Pancreas (tissue), 10 donors: ENCODE measurements around the gene ARF4. TPM values are rescaled to one million over a fixed set of nuclear protein-coding genes. Genes with fewer than 3 reads are reported as not detected.

ENCODE experiments used
- ATAC-seq, 4 donors: fragments of 200-7000 bp; cut with Tn5 transposase; one replicate each; pipeline versions ENCODE4 v1.8.0 to v1.9.1; 2020; ENCODE audit warnings: mild to moderate bottlenecking in 4 of 4, moderate library complexity in 4 of 4
- DNase-seq, 6 donors: peaks; one replicate each; pipeline ENCODE4 v3.0.0-alpha.2; 2020
- FAIRE-seq: peaks from 2 replicates; lab custom pipeline; 2012; peaks lifted over from hg19 to GRCh38; lab: Jason Lieb, UNC
- H3K27ac ChIP-seq, 4 donors: fragments of 200-600 bp; sonication (generic); 1 replicate in 3 of 4; 2 replicates in 1 of 4; pipeline versions ENCODE4 v1.5.0 to v1.8.0; 2020
- H3K27me3 ChIP-seq, 4 donors: fragments of 200-600 bp; one replicate each; pipeline ENCODE4 v1.8.0; 2021
- H3K36me3 ChIP-seq, 3 donors: fragments of 200-600 bp; sonication (generic) in 1 of 3; one replicate each; pipeline versions ENCODE4 v1.5.0 to v1.8.0; 2020 to 2021
- H3K4me1 ChIP-seq, 3 donors: fragments of 200-600 bp; one replicate each; pipeline ENCODE4 v1.8.0; 2021
- H3K4me3 ChIP-seq, 4 donors: fragments of 200-600 bp; sonication (generic) in 2 of 4; one replicate each; pipeline versions ENCODE4 v1.5.0 to v1.8.0; 2020 to 2021
- H3K9me3 ChIP-seq, 4 donors: fragments of 200-600 bp; one replicate each; pipeline ENCODE4 v1.8.0; 2021
- WGBS, 2 donors: extraction: QIAGEN DNeasy Blood & Tissue Kit; methylation state at CpG; one replicate each; pipeline ENCODE4 v1.1.7; 2013; 5-methylcytosine and 5-hydroxymethylcytosine counted together
- intact Hi-C, 3 donors: fragments of 100-400 bp; cut with DNase I; formaldehyde crosslinking; loops; one replicate each; pipeline versions ENCODE4 v1.11.1 to v1.14.2; 2022
- polyA plus RNA-seq, 2 donors: library from polyadenylated mRNA; stranded (reverse); fragments of 200-250 nt; gene quantifications; one replicate each; pipeline ENCODE4 v1.2.3, GENCODE V29; 2013
- total RNA-seq, 6 donors: library from RNA; stranded (reverse); fragmentation: NEBNext Ultra II Directional in 4 of 6; extraction: Animal tissue kit (Norgen Biotek cat#: 25700) in 4 of 6; gene quantifications; one replicate each; pipeline versions ENCODE4 v1.2.1 to v1.2.4, GENCODE V29; 2021 to 2023
- TF ChIP-seq, protein P1 (sequence below), 4 donors: fragments of 200-600 bp; sonication (generic) in 3 of 4; IDR thresholded peaks; one replicate each; pipeline versions ENCODE4 v1.5.0 to v1.8.0; 2021; ENCODE audit warnings: antibody characterized with exemption in 4 of 4
- donor health status: healthy with polysubstance abuse.
- donor health status: DM: no; HTN: no; CAD: no; lungs with moderate emphysema.
- donor health status: DM: no; HTN: no; CAD: no.
- donor health status: control.
- donor health status: control.
- donor health status: Bipolar disorder and iron deficiency.
- donor health status: DM: yes; HTN: yes; CAD: no.
- donor health status: DM: no; HTN: no; CAD: no.
- donor health status: DM: no; HTN: no; CAD: no.
- donor health status: DM: yes; HTN: yes; CAD: no.

The ARF4 gene
- total and polyA plus RNA-seq, 8 donors = 46.1 to 99.9 (median 67.5) TPM

GRCh38 chr3:57583544-57583943 is 13.6 kb downstream of the ARF4 start:
- intact Hi-C loops = no loop called here
- Histone ChIP-seq H3K27ac (no peak overlapping the region), H3K4me3 (no peak overlapping the region), H3K36me3 (peaks cover 0 to 6% (median 2%) of the 10 kb centered on the region in 3 donors), H3K27me3 (no peaks in the 10 kb centered on the region), H3K9me3 (no peaks in the 10 kb centered on the region), H3K4me1 (peaks cover 21 to 44% (median 44%) of the 10 kb centered on the region in 3 donors)
- TF ChIP-seq, protein P1, sequence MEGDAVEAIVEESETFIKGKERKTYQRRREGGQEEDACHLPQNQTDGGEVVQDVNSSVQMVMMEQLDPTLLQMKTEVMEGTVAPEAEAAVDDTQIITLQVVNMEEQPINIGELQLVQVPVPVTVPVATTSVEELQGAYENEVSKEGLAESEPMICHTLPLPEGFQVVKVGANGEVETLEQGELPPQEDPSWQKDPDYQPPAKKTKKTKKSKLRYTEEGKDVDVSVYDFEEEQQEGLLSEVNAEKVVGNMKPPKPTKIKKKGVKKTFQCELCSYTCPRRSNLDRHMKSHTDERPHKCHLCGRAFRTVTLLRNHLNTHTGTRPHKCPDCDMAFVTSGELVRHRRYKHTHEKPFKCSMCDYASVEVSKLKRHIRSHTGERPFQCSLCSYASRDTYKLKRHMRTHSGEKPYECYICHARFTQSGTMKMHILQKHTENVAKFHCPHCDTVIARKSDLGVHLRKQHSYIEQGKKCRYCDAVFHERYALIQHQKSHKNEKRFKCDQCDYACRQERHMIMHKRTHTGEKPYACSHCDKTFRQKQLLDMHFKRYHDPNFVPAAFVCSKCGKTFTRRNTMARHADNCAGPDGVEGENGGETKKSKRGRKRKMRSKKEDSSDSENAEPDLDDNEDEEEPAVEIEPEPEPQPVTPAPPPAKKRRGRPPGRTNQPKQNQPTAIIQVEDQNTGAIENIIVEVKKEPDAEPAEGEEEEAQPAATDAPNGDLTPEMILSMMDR (IDR thresholded peaks at IDR 0.05) = no peak
- FAIRE-seq (no peak), ATAC-seq (no peak), DNase-seq (no peak)
- WGBS, 2 donors = 52 to 71% methylated on average over 2 of the region's 2 CpGs

DNA sequence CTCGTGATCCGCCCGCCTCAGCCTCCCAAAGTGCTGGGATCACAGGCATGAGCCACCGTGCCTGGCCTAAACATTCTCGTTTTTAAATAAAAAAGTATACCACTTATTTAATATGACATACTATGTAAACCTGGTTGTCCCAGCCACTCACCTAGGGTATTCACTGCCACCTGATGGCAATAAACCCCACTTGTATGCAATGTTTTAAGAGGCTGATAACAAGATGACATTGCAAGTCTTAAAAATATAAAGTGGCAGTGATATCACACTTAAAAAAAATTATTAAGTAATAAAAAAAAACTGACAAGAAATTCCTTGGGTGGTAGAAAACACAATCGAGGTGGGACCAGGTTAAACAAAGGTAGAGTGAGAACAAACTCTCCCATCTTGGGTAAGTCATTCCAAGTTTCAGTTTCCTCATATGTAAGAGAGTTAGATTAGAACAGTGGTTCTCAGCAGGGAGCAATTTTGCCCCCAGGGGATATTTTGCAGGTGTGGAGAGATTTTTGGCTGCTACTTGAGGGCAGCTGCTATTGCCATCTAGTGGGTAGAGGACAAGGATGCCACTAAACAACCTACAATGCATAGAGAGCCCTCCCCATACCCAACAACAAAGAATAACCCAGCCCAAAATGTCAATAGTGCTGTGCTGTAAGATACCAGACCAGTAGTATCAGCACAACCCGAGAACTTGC is 14.5 kb downstream of the ARF4 start:
- Histone ChIP-seq H3K27ac (peak overlapping the region in 1 of 4 donors; percentile 11), H3K4me1 (peaks cover 21 to 42% (median 38%) of the 10 kb centered on the region in 3 donors)

DNA sequence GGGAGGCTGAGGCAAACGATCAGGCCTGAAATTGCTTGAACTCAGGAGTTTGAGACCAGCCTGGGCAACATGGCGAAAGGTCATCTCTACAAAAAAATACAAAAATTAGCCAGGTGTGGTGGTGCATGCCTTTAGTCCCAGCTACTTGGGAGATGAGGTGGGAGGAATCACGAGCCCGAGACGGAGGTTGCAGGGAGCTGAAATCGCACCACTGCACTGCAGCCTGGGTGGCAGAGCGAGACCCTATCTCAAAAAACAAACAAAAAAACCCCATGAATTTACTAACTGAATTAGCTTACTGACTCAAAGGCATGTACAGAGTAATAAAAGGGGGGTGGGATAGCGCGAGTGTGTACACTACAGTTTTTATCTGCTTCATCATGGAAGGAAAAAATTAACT is 19.3 kb downstream of the ARF4 start:
- no peaks in the 10 kb centered on the region for H3K27me3 ChIP-seq
- 81 to 82% methylated on average over 9 of the region's 9 CpGs for WGBS, 2 donors
- no peak for ATAC-seq
- intact Hi-C loops = no loop called here
- H3K27ac ChIP-seq = no peak overlapping the region
- FAIRE-seq = no peak
- H3K36me3 ChIP-seq = peaks cover 0 to 22% (median 10%) of the 10 kb centered on the region in 3 donors
- TF ChIP-seq, protein P1 (IDR thresholded peaks at IDR 0.05) = no peak
- DNase-seq = no peak
- peaks cover 10 to 21% (median 21%) of the 10 kb centered on the region in 3 donors for H3K4me1 ChIP-seq
- H3K9me3 ChIP-seq = no peaks in the 10 kb centered on the region
- no peak overlapping the region for H3K4me3 ChIP-seq

More for the DNA sequence above, 14.5 kb downstream of the ARF4 start:
- Histone ChIP-seq H3K4me3 (no peak overlapping the region), H3K9me3 (no peaks in the 10 kb centered on the region), H3K27me3 (no peaks in the 10 kb centered on the region), H3K36me3 (peaks cover 0 to 6% (median 4%) of the 10 kb centered on the region in 3 donors)
- TF ChIP-seq, protein P1 (IDR thresholded peaks at IDR 0.05) = no peak
- WGBS, 2 donors = 70 to 75% methylated on average over 7 of the region's 7 CpGs
- FAIRE-seq (no peak), DNase-seq (no peak), ATAC-seq (peak in 3 of 4 donors; percentile 44 to 66 (median 50))
- intact Hi-C loops = no loop called here

DNA sequence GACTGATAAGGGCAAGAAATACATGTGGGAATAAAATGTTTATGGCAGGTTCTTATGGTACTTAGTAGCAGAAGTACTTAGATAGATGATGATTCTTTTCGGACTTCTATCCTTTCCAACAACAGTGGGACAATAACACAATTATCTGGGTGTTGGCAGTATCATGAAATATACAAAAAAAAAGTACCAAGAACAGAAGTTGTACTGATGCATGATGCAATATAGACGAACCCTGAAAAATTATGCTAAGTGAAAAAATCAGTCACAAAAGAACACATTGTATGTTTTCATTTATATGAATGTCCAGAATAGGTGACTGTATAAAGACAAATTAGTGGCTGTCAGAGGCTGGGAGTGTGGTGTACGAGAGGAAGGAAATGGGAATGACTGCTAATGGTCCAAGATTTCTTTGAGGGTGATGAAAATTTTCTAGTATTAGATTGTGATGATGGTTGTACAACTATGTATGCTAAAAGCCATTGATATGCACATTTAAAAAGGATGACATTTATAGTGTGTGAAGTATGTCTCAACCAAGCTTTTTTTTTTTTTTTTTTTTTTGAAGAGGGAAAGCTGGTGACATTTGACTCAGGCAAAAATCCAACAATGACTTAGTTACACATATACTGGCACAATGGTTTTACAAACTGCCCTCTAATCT is 21.0 kb downstream of the ARF4 start:
- FAIRE-seq = no peak
- no peak for ATAC-seq
- Histone ChIP-seq H3K27ac (no peak overlapping the region), H3K36me3 (peaks cover 0 to 26% (median 10%) of the 10 kb centered on the region in 3 donors), H3K9me3 (no peaks in the 10 kb centered on the region), H3K27me3 (no peaks in the 10 kb centered on the region), H3K4me1 (peaks cover 6 to 27% (median 22%) of the 10 kb centered on the region in 3 donors), H3K4me3 (no peak overlapping the region)
- TF ChIP-seq, protein P1 (IDR thresholded peaks at IDR 0.05) = no peak
- WGBS, 2 donors = 68 to 76% methylated on average over 3 of the region's 3 CpGs
- intact Hi-C loops = no loop called here
- DNase-seq = no peak
